Loucy (cell line): ENCODE measurements around the gene BAAT.

Source experiments
- H2AFZ ChIP-seq: fragments of 200-600 bp; sonication (generic); 2 replicates; pipeline ENCODE4 v1.6.0; 2016; ENCODE audit warnings: antibody characterized with exemption, mild to moderate bottlenecking, low read length, moderate library complexity
- H3F3A ChIP-seq: fragments of 200-600 bp; 2 replicates; pipeline ENCODE4 v1.6.0; 2016; ENCODE audit warnings: antibody characterized with exemption, low read depth, mild to moderate bottlenecking
- H3K27me3 ChIP-seq: fragments of 200-600 bp; sonication (generic); 2 replicates; pipeline ENCODE4 v1.6.1; 2014; ENCODE audit warnings: low read length, mild to moderate bottlenecking; ENCODE audit not compliant: insufficient read depth, poor library complexity, severe bottlenecking
- H3K36me3 ChIP-seq: fragments of 200-600 bp; sonication (generic); 2 replicates; pipeline ENCODE4 v1.6.1; 2016; ENCODE audit warnings: low read length; ENCODE audit not compliant: insufficient read depth
- H3K4me1 ChIP-seq: fragments of 200-600 bp; sonication (generic); 2 replicates; pipeline ENCODE4 v1.5.1; 2014; ENCODE audit warnings: low read length, mild to moderate bottlenecking; ENCODE audit not compliant: insufficient read depth, poor library complexity, severe bottlenecking
- H3K4me2 ChIP-seq: fragments of 200-600 bp; sonication (generic); 2 replicates; pipeline ENCODE4 v1.6.0; 2014; ENCODE audit warnings: antibody characterized with exemption, low read length, low read depth, mild to moderate bottlenecking; ENCODE audit not compliant: poor library complexity, severe bottlenecking
- H3K4me3 ChIP-seq: fragments of 200-600 bp; sonication (generic); 2 replicates; pipeline ENCODE4 v1.5.1; 2014; ENCODE audit warnings: low read length, mild to moderate bottlenecking, mixed read lengths; ENCODE audit not compliant: poor library complexity, severe bottlenecking
- H3K79me2 ChIP-seq: fragments of 200-600 bp; sonication (generic); 2 replicates; pipeline ENCODE4 v1.6.1; 2014; ENCODE audit warnings: low read length; ENCODE audit not compliant: insufficient read depth
- H3K9ac ChIP-seq: fragments of 200-600 bp; sonication (generic); 2 replicates; pipeline ENCODE4 v1.6.0; 2014; ENCODE audit warnings: mild to moderate bottlenecking, low read depth, low read length, moderate library complexity; ENCODE audit not compliant: poor library complexity, severe bottlenecking
- H3K9me2 ChIP-seq: fragments of 200-600 bp; sonication (generic); replicated peaks from 2 replicates; pipeline ENCODE4 v1.6.1; 2016; ENCODE audit warnings: low read depth, low read length, mixed read lengths
- H3K9me3 ChIP-seq: fragments of 200-600 bp; sonication (generic); 2 replicates; pipeline ENCODE4 v1.6.1; 2014; ENCODE audit warnings: mild to moderate bottlenecking, antibody characterized with exemption, low read length, low read depth; ENCODE audit not compliant: insufficient read depth
- H4K20me1 ChIP-seq: fragments of 200-600 bp; sonication (generic); 2 replicates; pipeline ENCODE4 v1.6.0; 2014; ENCODE audit warnings: antibody characterized with exemption, low read length, mild to moderate bottlenecking; ENCODE audit not compliant: insufficient read depth, poor library complexity, severe bottlenecking
- EZH2phosphoT487 ChIP-seq: fragments of 200-600 bp; IDR thresholded peaks from 2 replicates; pipeline ENCODE4 v1.6.1; 2018; ENCODE audit warnings: antibody characterized with exemption, mild to moderate bottlenecking, moderate library complexity, borderline replicate concordance
- TF ChIP-seq, protein P1 (sequence below): fragments of 200-600 bp; sonication (generic); conservative IDR thresholded peaks from 2 replicates; pipeline ENCODE4 v1.5.1; 2014; ENCODE audit warnings: mild to moderate bottlenecking, antibody characterized with exemption, low read length

BAAT gene

DNA sequence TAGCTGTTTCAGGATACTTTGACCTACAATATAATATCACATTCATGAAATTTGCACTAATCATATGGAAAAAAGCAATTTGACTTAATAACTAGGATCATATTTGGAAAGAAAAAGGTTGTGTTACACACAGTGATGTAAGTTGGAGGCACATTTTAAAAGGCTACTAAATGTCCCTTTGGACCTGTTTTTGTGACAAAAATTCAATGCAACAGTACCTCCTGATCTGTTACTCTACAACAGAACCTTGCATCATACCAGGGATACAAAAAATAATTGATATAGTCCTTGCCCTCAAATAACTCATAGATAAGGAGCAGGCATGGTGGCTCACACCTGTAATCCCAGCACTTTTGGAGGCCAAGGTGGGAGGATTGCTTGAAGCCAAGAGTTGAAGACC, 67.1 kb downstream of the BAAT start:
- no peaks in the 10 kb centered on the region for H3K4me1 ChIP-seq
- no peaks in the 10 kb centered on the region for H3K9me3 ChIP-seq
- H2AFZ ChIP-seq: no peak overlapping the region
- H4K20me1 ChIP-seq: no peaks in the 10 kb centered on the region
- H3K9me2 ChIP-seq: no peaks in the 10 kb centered on the region
- H3K79me2 ChIP-seq: no peaks in the 10 kb centered on the region
- no peaks in the 10 kb centered on the region for H3K27me3 ChIP-seq
- H3K4me3 ChIP-seq: no peak overlapping the region
- TF ChIP-seq, protein P1, sequence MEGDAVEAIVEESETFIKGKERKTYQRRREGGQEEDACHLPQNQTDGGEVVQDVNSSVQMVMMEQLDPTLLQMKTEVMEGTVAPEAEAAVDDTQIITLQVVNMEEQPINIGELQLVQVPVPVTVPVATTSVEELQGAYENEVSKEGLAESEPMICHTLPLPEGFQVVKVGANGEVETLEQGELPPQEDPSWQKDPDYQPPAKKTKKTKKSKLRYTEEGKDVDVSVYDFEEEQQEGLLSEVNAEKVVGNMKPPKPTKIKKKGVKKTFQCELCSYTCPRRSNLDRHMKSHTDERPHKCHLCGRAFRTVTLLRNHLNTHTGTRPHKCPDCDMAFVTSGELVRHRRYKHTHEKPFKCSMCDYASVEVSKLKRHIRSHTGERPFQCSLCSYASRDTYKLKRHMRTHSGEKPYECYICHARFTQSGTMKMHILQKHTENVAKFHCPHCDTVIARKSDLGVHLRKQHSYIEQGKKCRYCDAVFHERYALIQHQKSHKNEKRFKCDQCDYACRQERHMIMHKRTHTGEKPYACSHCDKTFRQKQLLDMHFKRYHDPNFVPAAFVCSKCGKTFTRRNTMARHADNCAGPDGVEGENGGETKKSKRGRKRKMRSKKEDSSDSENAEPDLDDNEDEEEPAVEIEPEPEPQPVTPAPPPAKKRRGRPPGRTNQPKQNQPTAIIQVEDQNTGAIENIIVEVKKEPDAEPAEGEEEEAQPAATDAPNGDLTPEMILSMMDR: no peak
- TF ChIP-seq EZH2phosphoT487: no peak
- H3K36me3 ChIP-seq: no peaks in the 10 kb centered on the region
- no peak overlapping the region for H3K9ac ChIP-seq
- no peak overlapping the region for H3K4me2 ChIP-seq
- no peaks in the 10 kb centered on the region for H3F3A ChIP-seq

GRCh38 chr9:101315112-101315450, 69.7 kb downstream of the BAAT start:
- H3K36me3 ChIP-seq: no peaks in the 10 kb centered on the region
- H3F3A ChIP-seq: no peaks in the 10 kb centered on the region
- no peak for TF ChIP-seq EZH2phosphoT487
- TF ChIP-seq, protein P1: no peak
- H3K4me3 ChIP-seq: no peak overlapping the region
- H4K20me1 ChIP-seq: no peaks in the 10 kb centered on the region
- H3K79me2 ChIP-seq: no peaks in the 10 kb centered on the region
- no peaks in the 10 kb centered on the region for H3K27me3 ChIP-seq
- no peak overlapping the region for H2AFZ ChIP-seq
- H3K9ac ChIP-seq: no peak overlapping the region
- no peaks in the 10 kb centered on the region for H3K9me2 ChIP-seq
- H3K9me3 ChIP-seq: no peaks in the 10 kb centered on the region
- H3K4me2 ChIP-seq: no peak overlapping the region
- no peaks in the 10 kb centered on the region for H3K4me1 ChIP-seq

DNA sequence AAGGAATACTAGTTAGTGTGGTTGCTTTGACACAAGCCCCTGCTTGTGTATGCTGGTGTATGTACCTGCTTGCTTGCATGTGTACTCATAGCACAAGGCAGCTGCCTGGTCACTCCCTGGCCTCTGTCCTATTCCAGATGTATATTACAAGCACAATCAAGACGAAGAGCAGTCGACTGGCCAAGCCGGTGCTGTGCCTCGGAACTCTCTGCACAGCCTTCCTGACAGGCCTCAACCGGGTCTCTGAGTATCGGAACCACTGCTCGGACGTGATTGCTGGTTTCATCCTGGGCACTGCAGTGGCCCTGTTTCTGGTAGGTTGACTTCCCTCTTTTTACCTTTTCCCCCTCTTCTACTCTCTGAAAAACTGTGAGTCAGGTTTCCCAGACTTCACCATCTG, 72.1 kb downstream of the BAAT start:
- Histone ChIP-seq H3K9me3 (no peaks in the 10 kb centered on the region), H3K36me3 (no peaks in the 10 kb centered on the region), H2AFZ (no peak overlapping the region), H3K4me1 (no peaks in the 10 kb centered on the region), H3K4me2 (no peak overlapping the region), H4K20me1 (no peaks in the 10 kb centered on the region), H3K27me3 (no peaks in the 10 kb centered on the region), H3K9ac (no peak overlapping the region), H3K9me2 (no peaks in the 10 kb centered on the region), H3F3A (no peaks in the 10 kb centered on the region), H3K79me2 (no peaks in the 10 kb centered on the region), H3K4me3 (no peak overlapping the region)
- TF ChIP-seq, protein P1: no peak
- no peak for TF ChIP-seq EZH2phosphoT487
